Stimulated activated CD8-positive, alpha-beta memory T cell treated with anti-CD3 and anti-CD28 coated beads, Interleukin-12 subunit alpha, Interleukin-12 subunit beta, amount 100 ng/mL, for 4 hours (primary cell): ENCODE results near the gene PRTN3.

ENCODE experiments used
- DNase-seq: peaks from one replicate; pipeline ENCODE4 v3.0.0-alpha.2; 2020; ENCODE audit warnings: low read depth

PRTN3 gene

DNA sequence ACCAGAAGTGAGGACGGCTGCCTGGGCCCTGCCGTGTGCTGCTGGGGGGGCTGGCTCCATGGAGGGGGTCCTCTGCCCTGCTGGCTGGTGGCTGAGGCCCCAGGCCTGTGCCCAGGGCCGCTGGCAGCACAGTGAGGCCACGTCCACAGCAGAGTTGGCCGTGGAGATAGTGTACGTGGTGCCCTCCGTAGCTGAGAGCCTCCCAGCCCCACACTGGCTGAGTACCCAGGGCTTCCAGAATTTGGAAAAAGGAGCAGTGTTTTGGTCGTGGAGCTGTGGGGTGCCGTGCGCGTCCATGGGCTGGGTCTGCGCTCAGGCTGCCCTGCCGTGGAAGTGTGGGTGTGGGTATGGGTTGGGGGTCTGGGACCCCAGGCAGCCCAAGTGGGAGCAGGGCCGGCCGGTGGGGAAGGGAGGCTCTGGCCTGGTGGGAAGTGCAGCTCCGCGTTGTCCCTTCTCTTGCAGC lies 37.7 kb upstream of the PRTN3 start:
- no peak for DNase-seq

DNA sequence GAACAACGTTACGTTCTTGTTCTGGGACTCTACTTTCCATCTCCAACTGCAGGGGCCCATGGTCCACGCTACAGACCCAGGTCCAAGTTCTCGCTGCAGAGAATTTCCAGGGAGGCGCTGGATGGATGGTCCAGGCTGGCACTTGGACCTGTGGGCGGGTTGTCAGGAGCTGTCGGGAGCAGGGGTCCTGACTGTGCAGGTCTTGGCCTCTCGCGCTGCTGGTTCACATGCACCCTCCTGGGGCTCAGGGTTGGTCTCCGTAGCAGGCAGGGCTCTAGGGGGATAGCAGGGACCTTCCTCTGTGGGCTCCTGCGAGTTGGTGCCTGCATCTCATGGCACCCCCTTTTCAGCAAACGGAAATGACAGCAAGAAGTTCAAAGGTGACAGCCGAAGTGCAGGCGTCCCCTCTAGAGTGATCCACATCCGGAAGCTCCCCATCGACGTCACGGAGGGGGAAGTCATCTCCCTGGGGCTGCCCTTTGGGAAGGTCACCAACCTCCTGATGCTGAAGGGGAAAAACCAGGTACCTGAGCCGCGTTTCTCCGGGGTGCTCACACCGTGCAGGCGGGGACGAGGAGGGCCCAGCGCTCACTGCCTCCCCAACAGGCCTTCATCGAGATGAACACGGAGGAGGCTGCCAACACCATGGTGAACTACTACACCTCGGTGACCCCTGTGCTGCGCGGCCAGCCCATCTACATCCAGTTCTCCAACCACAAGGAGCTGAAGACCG lies 36.9 kb upstream of the PRTN3 start:
- no peak for DNase-seq

DNA sequence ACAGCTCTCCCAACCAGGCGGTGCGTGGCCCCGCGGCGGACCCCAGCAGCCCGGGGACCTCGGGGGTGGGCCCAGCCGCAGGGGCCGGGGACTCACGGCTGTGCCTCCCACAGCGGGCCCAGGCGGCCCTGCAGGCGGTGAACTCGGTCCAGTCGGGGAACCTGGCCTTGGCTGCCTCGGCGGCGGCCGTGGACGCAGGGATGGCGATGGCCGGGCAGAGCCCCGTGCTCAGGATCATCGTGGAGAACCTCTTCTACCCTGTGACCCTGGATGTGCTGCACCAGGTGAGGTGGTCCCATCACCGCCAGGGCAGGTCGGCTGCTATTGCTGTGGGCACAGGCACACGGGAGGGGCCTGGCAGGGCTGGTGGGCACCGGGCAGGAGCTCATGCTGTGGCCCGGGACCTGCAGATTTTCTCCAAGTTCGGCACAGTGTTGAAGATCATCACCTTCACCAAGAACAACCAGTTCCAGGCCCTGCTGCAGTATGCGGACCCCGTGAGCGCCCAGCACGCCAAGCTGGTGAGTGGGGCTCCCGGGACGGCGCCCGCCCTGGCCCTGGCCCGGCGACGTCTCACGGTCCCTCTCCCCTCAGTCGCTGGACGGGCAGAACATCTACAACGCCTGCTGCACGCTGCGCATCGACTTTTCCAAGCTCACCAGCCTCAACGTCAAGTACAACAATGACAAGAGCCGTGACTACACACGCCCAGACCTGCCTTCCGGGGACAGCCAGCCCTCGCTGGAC lies 36.2 kb upstream of the PRTN3 start:
- DNase-seq, result no peak

DNA sequence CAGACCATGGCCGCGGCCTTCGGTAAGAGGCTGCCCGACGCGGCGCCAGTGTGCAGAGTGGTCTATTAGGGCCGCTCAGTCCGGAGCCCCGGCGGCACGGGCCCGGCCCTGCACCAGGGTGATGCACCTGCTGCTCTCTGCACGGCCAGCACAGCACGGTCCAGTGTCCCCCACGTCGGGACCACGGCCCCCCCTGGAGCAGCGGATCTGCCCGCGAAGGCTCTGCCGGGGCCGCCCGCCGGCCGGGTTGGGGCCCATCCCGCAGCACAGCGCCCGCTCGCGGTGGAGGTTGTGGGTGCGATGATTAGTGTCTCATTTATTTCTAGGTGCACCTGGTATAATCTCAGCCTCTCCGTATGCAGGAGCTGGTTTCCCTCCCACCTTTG lies 35.6 kb upstream of the PRTN3 start:
- DNase-seq, result no peak

DNA sequence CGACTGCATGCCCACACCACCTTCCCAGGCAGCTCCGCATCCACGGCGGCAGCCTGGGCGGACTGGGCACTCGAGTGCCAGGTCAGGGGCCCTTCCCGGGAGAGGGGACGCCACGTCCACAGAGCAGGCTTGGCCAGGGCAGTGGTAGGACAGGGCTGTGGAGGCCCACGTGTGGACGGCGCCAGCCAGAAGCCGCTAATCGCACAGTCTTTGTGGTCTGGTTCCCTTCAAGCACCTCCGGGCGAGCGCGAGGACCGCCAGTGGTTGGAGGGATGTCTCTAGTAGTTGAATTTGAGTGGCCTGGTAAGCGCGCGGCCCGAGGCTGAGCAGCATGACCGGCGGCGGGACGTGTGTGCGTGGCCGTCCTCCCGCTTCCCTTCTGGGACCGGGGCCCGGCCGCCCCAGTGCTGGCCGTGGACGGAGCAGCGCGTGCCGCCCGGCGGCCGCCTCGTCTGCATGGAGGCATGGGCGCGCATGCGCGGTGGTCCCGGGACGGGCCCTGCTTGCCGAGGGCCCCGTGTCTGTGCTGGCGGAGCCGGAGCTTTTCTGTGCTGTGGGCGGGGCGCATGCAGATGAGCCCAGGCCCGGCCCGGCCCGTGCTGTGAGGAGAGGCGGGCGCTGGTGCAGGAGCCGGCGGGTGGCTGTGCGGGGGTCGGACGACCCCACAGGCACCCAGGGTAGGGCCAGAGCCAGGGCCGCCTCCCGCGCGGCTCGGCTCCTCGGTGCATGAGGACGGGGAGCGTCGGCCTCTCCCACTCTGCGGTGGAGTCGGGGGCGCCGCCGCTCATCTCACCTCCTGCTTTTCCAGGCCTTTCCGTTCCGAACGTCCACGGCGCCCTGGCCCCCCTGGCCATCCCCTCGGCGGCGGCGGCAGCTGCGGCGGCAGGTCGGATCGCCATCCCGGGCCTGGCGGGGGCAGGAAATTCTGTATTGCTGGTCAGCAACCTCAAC lies 34.9 kb upstream of the PRTN3 start:
- DNase-seq, result no peak

DNA sequence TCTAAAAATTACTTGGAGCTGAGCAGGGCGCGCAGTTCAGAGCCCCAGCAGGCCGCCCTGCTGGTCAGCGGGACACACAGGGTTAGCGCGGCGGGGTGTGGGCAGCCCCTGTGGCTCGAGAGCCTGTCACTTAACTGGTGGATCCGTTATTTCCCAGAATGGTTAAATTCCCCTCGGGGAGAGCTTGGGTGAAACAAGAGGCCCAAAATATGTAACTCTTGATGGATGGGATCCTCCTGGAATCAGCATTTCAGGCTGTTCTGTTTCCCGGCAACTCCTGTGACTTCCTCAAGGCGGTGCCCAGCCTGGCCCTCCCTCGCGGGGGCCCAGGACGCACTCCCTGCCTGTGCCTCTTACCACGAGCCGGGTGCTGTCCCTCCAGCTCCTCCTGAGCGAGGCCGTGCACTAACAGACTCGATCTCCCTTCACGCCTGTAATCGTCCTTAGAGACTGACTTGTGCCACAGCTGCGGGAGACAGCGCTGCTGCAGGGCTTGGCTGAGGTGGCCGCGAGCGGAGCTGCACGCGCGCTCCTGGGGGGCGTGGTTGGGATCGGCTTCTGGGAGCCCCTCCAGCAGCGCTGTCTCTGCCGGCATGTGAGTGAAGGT lies 33.9 kb upstream of the PRTN3 start:
- no peak for DNase-seq

DNA sequence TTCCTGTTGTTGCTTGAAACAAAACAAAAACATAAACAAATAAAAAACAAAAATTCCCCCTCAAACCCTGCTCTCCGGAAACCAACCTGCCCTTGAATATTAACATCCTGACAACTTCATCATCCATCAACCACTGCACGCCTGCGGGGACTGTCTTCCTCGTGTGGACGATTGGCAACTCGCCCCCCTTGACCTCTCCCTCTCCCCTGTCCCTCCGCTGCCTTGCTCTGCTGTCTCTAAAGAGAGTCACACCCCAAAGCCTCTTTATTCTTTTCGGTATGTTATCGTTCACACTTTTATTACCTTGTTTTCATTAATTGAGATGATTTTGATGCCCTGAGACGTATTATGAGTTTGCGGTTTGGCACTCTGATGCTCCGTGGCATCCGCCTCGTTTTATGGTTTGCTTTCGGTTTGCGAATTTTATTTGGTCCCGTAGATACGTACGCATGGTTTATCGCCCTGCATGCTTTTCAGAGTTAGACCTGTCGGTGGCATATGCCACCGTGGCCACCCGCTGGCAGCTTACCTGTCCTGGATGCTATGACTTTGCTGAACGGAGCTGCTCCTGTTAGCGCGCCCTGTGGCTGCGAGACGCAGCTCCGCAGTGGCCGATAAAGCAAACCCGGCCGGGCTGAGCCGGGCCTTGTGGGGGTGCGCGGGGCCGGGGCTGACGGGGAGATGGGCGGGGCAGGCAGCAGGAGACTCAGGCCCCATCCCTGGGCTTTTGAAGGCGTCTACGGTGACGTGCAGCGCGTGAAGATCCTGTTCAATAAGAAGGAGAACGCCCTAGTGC lies 33.0 kb upstream of the PRTN3 start:
- DNase-seq, result no peak

DNA sequence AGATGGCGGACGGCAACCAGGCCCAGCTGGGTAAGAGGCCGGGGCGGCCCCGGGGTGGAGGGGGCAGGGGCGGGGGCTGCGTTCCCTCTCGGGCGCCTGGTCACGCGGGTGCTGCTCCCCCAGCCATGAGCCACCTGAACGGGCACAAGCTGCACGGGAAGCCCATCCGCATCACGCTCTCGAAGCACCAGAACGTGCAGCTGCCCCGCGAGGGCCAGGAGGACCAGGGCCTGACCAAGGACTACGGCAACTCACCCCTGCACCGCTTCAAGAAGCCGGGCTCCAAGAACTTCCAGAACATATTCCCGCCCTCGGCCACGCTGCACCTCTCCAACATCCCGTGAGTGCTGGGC lies 32.4 kb upstream of the PRTN3 start:
- DNase-seq, result no peak

DNA sequence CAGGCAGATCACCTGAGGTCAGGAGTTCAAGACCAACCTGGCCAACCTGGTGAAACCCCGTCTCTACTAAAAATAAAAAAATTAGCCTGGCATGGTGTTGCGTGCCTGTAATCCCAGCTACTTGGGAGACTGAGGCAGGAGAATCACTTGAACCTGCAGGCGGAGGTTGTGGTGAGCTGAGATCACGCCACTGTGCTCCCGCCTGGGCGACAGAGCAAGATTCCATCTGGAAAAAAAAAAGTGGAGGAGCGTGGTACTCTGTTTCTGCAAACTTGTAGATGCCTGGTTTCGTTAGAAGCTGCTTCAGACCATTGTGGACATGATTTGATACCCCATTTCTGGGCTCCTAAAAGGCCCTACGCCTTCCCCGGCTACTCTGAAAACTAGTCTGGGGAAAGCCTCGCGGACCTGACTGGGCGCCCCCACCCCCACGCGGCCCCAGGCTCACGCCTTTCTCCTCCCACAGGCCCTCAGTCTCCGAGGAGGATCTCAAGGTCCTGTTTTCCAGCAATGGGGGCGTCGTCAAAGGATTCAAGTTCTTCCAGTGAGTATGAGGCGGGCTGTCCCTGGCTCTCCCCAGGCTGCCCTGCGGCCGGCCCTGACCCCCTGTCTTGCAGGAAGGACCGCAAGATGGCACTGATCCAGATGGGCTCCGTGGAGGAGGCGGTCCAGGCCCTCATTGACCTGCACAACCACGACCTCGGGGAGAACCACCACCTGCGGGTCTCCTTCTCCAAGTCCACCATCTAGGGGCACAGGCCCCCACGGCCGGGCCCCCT lies 30.5 kb upstream of the PRTN3 start:
- no peak for DNase-seq

DNA sequence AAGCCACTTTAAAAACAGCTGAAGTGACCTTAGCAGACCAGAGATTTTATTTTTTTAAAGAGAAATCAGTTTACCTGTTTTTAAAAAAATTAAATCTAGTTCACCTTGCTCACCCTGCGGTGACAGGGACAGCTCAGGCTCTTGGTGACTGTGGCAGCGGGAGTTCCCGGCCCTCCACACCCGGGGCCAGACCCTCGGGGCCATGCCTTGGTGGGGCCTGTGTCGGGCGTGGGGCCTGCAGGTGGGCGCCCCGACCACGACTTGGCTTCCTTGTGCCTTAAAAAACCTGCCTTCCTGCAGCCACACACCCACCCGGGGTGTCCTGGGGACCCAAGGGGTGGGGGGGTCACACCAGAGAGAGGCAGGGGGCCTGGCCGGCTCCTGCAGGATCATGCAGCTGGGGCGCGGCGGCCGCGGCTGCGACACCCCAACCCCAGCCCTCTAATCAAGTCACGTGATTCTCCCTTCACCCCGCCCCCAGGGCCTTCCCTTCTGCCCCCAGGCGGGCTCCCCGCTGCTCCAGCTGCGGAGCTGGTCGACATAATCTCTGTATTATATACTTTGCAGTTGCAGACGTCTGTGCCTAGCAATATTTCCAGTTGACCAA lies 29.8 kb upstream of the PRTN3 start:
- no peak for DNase-seq

DNA sequence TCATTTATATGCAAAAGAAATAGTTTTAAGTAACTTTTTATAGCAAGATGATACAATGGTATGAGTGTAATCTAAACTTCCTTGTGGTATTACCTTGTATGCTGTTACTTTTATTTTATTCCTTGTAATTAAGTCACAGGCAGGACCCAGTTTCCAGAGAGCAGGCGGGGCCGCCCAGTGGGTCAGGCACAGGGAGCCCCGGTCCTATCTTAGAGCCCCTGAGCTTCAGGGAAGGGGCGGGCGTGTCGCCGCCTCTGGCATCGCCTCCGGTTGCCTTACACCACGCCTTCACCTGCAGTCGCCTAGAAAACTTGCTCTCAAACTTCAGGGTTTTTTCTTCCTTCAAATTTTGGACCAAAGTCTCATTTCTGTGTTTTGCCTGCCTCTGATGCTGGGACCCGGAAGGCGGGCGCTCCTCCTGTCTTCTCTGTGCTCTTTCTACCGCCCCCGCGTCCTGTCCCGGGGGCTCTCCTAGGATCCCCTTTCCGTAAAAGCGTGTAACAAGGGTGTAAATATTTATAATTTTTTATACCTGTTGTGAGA lies 29.2 kb upstream of the PRTN3 start:
- DNase-seq, result no peak

DNA sequence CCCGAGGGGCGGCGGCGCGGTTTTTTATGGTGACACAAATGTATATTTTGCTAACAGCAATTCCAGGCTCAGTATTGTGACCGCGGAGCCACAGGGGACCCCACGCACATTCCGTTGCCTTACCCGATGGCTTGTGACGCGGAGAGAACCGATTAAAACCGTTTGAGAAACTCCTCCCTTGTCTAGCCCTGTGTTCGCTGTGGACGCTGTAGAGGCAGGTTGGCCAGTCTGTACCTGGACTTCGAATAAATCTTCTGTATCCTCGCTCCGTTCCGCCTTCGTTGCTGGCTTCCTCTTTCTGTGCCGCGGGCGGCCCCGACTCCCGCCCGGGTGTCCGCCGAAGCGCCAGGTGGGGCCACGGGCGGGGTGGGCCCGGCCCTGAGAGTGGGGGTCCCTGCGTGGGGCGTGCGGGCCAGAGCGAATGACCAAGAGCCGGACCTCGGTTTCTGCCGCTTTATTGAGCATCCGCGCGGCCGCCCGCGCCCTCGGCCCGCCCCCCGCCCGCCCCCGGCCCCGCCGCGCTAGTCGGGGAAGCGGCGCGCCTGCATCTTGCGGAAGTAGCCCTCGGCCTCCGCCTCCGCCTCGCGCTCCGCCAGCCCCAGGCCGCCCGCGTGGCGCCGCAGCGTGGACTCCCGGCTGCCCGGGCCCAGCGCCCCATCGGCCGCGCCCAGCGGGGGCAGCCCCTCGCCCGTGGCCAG lies 28.6 kb upstream of the PRTN3 start:
- DNase-seq, result no peak

DNA sequence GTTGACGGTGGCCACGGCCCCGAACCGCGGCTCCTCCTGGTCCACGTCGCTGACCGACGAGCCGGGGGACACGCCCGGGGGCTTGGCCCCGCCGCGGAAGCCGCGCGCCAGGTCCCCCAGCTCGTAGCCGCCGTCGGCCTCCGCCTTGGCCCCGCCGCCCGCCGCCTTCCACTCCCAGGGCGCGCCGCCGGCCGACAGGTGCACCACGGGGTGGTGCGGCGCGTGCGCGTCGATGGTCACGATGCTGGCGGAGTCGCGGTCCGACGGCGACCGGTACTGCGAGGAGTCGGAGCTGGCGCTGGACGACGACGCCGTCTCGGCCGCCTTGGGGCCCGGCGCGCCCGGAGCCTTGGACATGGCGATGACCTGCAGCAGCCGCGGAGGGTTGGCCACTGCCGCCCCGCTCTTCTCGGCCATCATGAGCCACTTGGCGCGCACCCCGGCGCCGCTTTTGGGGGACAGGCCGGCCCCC lies 28.0 kb upstream of the PRTN3 start:
- no peak for DNase-seq

DNA sequence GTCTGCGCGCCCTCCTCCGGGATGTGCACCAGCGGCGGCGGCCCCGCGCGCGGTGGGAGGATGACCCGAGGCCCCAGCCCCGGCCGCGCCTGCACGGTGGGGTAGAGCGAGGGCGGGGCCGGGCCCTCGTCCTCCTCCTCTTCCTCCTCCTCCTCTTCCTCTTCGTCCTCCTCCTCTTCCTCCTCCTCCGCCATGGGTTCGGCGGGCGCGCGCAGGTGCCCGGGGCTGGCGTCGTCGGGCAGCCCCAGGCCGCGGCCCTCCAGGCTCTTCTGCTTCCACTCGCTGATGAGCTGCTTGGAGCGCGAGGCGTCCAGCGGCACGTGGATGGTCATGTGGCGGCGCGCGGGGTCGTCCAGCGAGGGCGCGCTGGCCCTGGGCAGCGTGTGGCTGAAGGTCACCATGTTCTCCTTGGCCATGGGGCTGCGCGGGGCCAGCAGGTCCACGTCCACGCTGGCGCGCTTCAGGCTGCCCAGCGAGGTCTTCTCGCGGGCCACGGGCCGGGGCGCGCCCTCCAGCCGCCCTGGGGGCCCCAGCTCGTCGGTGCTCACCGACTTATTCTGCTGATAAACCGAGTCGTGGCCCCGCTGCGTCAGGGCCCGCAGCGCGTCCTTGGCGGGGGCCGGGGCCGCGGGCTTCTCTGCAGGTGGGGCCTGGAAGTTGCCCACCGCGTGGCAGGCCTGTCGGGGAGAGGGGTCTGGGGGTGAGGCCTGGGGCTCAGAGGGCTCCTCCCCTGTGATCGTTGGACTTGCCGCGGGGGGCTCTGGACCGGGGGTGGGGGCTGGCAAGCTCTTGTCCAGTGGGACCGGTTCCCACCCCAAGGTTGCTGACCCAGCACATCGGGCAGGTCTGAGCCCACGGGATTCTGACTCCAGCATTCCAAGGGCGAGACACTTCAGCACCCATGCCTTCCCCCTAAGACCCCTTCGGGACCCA lies 27.3 kb upstream of the PRTN3 start:
- no peak for DNase-seq

DNA sequence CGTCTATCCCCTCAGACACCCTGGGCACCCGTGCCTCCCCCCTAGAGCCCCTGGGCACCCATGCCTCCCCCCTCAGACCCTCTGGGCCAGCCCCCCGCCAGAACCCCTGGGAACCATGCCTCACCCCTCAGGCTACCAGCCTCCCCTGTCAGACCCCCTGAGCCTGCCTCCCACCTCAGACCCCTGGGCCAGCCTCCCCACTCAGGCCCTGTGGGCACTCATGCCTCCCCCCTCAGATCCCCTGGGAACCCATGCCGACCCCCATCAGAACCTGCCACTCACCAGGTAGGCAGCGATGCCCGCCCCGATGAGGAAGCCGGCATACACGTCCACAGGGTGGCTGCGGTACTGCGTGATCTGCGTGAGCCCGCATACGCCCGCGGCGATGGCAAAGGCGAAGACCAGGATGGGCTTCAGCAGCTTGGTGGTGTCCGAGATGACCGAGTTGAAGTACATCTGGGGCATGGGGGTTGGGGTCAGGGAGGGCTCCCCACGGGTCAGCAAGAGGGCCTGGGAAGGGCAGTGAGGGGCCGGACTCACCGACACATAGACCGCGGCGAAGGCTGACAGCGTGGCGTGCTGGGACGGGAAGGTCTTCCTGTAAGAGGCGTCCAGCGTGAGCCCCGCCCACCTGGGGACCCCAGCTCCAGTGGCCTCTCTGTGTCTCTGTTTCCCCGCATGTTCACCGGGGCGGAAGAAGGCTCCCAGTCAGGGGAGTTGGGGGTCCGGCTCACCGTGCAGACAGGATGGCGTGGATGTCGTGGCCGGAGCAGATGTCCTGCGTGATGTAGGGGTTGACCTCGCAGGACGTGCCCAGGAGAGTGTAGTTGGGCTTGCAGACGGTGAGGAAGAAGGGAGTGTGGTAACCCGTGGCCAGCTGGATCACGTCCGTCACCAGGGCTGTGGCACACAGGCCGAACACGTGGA lies 26.4 kb upstream of the PRTN3 start:
- DNase-seq, result no peak

DNA sequence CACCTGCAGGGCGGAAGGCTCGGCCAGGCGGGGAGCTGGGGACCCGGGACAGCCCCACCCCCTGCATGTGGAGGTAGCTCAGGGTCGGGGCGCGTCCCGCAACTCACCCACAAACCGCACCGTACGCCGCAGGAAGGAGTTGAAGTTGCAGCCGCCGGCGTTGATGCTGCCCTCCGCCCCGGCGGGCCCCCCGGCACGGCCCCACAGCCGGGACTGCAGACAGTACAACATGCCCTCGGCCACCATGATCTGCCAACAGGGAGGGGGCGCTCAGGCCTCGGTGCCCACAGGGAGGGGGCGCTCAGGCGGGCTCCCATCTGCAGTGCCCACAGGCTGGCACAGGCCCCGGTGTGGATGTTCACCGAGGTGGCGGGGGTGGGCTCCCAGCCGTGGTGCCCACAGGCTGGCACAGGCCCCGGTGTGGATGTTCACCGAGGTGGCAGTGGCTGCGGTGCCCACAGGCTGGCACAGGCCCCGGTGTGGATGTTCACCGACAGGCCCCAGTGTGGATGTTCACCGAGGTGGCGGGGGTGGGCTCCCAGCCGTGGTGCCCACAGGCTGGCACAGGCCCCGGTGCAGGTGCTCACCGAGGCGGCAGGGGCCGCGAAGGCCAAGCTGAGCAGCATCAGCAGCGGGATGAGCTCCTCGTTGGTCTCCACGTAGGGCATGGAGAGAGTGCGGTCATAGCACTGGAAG lies 25.6 kb upstream of the PRTN3 start:
- DNase-seq, result no peak
